SK-N-SH (cell line): ENCODE measurements around the gene MYCBP. TPM values are rescaled to one million over a fixed set of nuclear protein-coding genes. Genes with fewer than 3 reads are reported as not detected.

Source experiments
- CTCF ChIA-PET: fragments of 300-600, 350-600 bp; formaldehyde crosslinking; extraction: SDS; loops from one replicate; lab custom pipeline; 2021; lab: Yijun Ruan, JAX
- POLR2A ChIA-PET: fragments of 350-600 bp; sonication (Branson Sonifier 250); formaldehyde crosslinking; extraction: SDS; loops from one replicate; lab custom pipeline; 2020; ENCODE audit warnings: antibody characterized with exemption, inconsistent platforms; lab: Yijun Ruan, JAX
- DNase-seq: peaks from one replicate; pipeline ENCODE4 v3.0.0; 2012
- H2AFZ ChIP-seq: fragments of 200-600 bp; sonication (generic); 2 replicates; pipeline ENCODE4 v1.8.1; 2016; ENCODE audit warnings: antibody characterized with exemption, mild to moderate bottlenecking, low read depth
- H3F3A ChIP-seq: fragments of 200-600 bp; sonication (generic); replicated peaks from 2 replicates; pipeline ENCODE3; 2016; ENCODE audit warnings: antibody characterized with exemption, mild to moderate bottlenecking; ENCODE audit not compliant: insufficient read depth
- H3K27ac ChIP-seq, 2 experiments: fragments of 200-500 bp in 1 of 2; fragments of 200-600 bp in 1 of 2; sonication (Bioruptor generic) in 1 of 2; sonication (generic), shearing (Covaris generic) in 1 of 2; 2 replicates each; pipeline versions ENCODE4 v1.5.1 to v1.6.1; 2014 to 2016; ENCODE audit warnings: low read depth in 2 of 2, inconsistent platforms in 1 of 2, low read length in 1 of 2, mild to moderate bottlenecking in 1 of 2, mixed read lengths in 1 of 2
- H3K27me3 ChIP-seq: fragments of 200-600 bp; sonication (generic), shearing (Covaris generic); 2 replicates; pipeline ENCODE4 v1.6.1; 2016; ENCODE audit warnings: mixed run types; ENCODE audit not compliant: insufficient read depth
- H3K36me3 ChIP-seq, 2 experiments: fragments of 200-500 bp in 1 of 2; fragments of 200-600 bp in 1 of 2; sonication (Bioruptor generic) in 1 of 2; sonication (generic) in 1 of 2; replicated peaks in 1 of 2; 2 replicates each; pipeline versions ENCODE3 to v1.5.1; 2014 to 2016; ENCODE audit warnings: low read length in 1 of 2, mild to moderate bottlenecking in 1 of 2; ENCODE audit not compliant: insufficient read depth in 2 of 2, control insufficient read depth in 1 of 2
- H3K4me1 ChIP-seq, 2 experiments: fragments of 200-500 bp in 1 of 2; fragments of 200-600 bp in 1 of 2; sonication (Bioruptor generic) in 1 of 2; sonication (generic), shearing (Covaris generic) in 1 of 2; 2 replicates each; pipeline versions ENCODE4 v1.5.1 to v1.6.1; 2014 to 2016; ENCODE audit warnings: low read depth in 1 of 2, low read length in 1 of 2, mixed run types in 1 of 2; ENCODE audit not compliant: insufficient read depth in 2 of 2, control insufficient read depth in 1 of 2
- H3K4me2 ChIP-seq: fragments of 200-600 bp; sonication (generic), shearing (Covaris generic); 2 replicates; pipeline ENCODE4 v1.6.1; 2017; ENCODE audit warnings: mixed run types
- H3K4me3 ChIP-seq, 2 experiments: fragments of 200-500 bp in 1 of 2; fragments of 200-600 bp in 1 of 2; sonication (Bioruptor generic) in 1 of 2; sonication (generic), shearing (Covaris generic) in 1 of 2; 2 replicates each; pipeline versions ENCODE4 v1.5.1 to v1.8.1; 2014 to 2016; ENCODE audit warnings: low read depth in 2 of 2, inconsistent platforms in 1 of 2, low read length in 1 of 2, mild to moderate bottlenecking in 1 of 2, mixed read lengths in 1 of 2, moderate library complexity in 1 of 2
- H3K79me2 ChIP-seq: fragments of 200-600 bp; sonication (generic); 2 replicates; pipeline ENCODE4 v1.8.1; 2017; ENCODE audit warnings: mild to moderate bottlenecking; ENCODE audit not compliant: insufficient read depth
- H3K9ac ChIP-seq: fragments of 200-600 bp; sonication (generic); 2 replicates; pipeline ENCODE4 v1.6.1; 2017; ENCODE audit warnings: mixed run types
- H3K9me2 ChIP-seq: fragments of 200-600 bp; sonication (generic); 2 replicates; pipeline ENCODE4 v1.6.1; 2017; ENCODE audit warnings: mixed run types
- H3K9me3 ChIP-seq: fragments of 200-600 bp; sonication (generic); 2 replicates; pipeline ENCODE4 v1.6.1; 2017; ENCODE audit warnings: mixed run types, mild to moderate bottlenecking, moderate library complexity
- H4K20me1 ChIP-seq: fragments of 200-600 bp; sonication (generic); 2 replicates; pipeline ENCODE4 v1.6.1; 2017; ENCODE audit warnings: mild to moderate bottlenecking, mixed run types; ENCODE audit not compliant: insufficient read depth
- CHD2 ChIP-seq: fragments of 150-350 bp; IDR thresholded peaks from 2 replicates; pipeline ENCODE4 v1.6.1; 2018; ENCODE audit warnings: low read length; ENCODE audit not compliant: partially characterized antibody
- EP300 ChIP-seq, 2 experiments: IDR thresholded peaks; 2 replicates each; pipeline versions ENCODE4 v1.4.0 to v1.6.1; 2012; ENCODE audit warnings: borderline replicate concordance in 1 of 2, low read depth in 1 of 2, low read length in 1 of 2
- FOXJ3 ChIP-seq: sonication (generic); formaldehyde crosslinking; IDR thresholded peaks from 2 replicates; pipeline ENCODE4 v1.5.1; 2020; ENCODE audit warnings: mild to moderate bottlenecking, missing genetic modification reagents
- GABPA ChIP-seq: IDR thresholded peaks from 2 replicates; pipeline ENCODE4 v1.4.0; 2012; ENCODE audit warnings: low read depth, mild to moderate bottlenecking
- GATA2 ChIP-seq: sonication (generic); formaldehyde crosslinking; IDR thresholded peaks from 2 replicates; pipeline ENCODE4 v1.5.0; 2020; ENCODE audit warnings: mild to moderate bottlenecking, missing genetic modification reagents
- JUND ChIP-seq: IDR thresholded peaks from 2 replicates; pipeline ENCODE4 v1.4.0; 2012
- MEF2A ChIP-seq: IDR thresholded peaks from 2 replicates; pipeline ENCODE4 v1.4.0; 2012; ENCODE audit warnings: low read depth, borderline replicate concordance
- MXI1 ChIP-seq: IDR thresholded peaks from 2 replicates; pipeline ENCODE4 v1.6.1; 2012; ENCODE audit warnings: mild to moderate bottlenecking, low read depth, low read length, improper control_type of control experiment
- RAD21 ChIP-seq: IDR thresholded peaks from 2 replicates; pipeline ENCODE4 v1.6.1; 2012; ENCODE audit warnings: mild to moderate bottlenecking, low read length
- RCOR1 ChIP-seq: fragments of 150-350 bp; IDR thresholded peaks from 2 replicates; pipeline ENCODE4 v1.6.1; 2017; ENCODE audit warnings: antibody characterized with exemption, low read length
- RXRA ChIP-seq: IDR thresholded peaks from 2 replicates; pipeline ENCODE4 v1.4.0; 2012; ENCODE audit warnings: low read depth, mild to moderate bottlenecking, borderline replicate concordance
- SIN3A ChIP-seq: IDR thresholded peaks from 2 replicates; pipeline ENCODE4 v1.6.1; 2012; ENCODE audit warnings: low read depth, mild to moderate bottlenecking, low read length, moderate library complexity, borderline replicate concordance
- TAF1 ChIP-seq: IDR thresholded peaks from 2 replicates; pipeline ENCODE4 v1.6.1; 2012; ENCODE audit warnings: low read depth, mild to moderate bottlenecking, low read length, moderate library complexity, borderline replicate concordance
- WGBS: methylation state at CpG from one replicate; pipeline ENCODE4 v1.1.6; 2017; ENCODE audit warnings: low lambda C conversion rate; 5-methylcytosine and 5-hydroxymethylcytosine counted together
- polyA plus RNA-seq, 3 experiments: library from polyadenylated mRNA; depleted of rRNA; stranded (reverse); fragments of >200 nt; gene quantifications; 2 replicates each; pipeline ENCODE4 v1.2.3, GENCODE V29; 2012
- TF ChIP-seq, protein P1 (sequence below): IDR thresholded peaks from 2 replicates; pipeline ENCODE4 v1.6.1; 2012; ENCODE audit warnings: mild to moderate bottlenecking, low read depth, low read length, moderate library complexity
- TF ChIP-seq, protein P2 (sequence below): IDR thresholded peaks from 2 replicates; pipeline ENCODE4 v1.4.0; 2012; ENCODE audit warnings: low read depth, borderline replicate concordance
- TF ChIP-seq, protein P3 (sequence below): fragments of 150-350 bp; IDR thresholded peaks from 2 replicates; pipeline ENCODE4 v1.6.1; 2016; ENCODE audit warnings: mild to moderate bottlenecking, low read depth, low read length
- TF ChIP-seq, protein P4 (sequence below): fragments of 200-600 bp; sonication (generic); IDR thresholded peaks from 2 replicates; pipeline ENCODE4 v1.6.1; 2017; ENCODE audit warnings: antibody characterized with exemption, mild to moderate bottlenecking, moderate library complexity

The MYCBP gene
- polyA plus RNA-seq, 1 of the 3 experiments (the other 2 are of a cell fraction): 16.0 TPM

DNA sequence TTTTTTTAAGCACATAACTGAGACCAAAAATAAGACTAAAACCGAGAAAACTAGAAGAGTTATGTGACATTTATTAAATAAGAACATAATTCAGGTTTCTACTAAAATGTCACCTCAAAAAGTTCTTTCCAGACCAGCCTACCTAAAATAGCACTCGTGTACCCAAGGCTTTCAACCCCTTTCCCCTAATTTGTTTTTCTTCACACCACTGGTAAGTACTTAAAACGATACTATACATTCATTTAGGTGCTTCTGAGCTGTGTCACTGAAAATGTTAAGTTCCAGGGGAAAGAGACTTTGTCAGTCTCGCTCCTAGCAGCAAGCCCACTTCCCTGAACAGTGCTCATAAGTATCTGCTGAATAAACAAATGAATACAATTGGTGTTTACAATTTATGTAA, 20.4 kb downstream of the MYCBP start:
- Histone ChIP-seq H3K4me2 (no peak overlapping the region), H3K9me2 (no peaks in the 10 kb centered on the region), H4K20me1 (no peaks in the 10 kb centered on the region; the same call in 1 of the 2 replicates), H3K27ac (no peak overlapping the region), H3K4me3 (no peak overlapping the region), H3K9ac (no peak overlapping the region), H2AFZ (no peak overlapping the region), H3K27me3 (no peaks in the 10 kb centered on the region), H3K36me3 (peaks cover 51 to 67% of the 10 kb centered on the region in 2 experiments), H3F3A (peaks cover 3% of the 10 kb centered on the region), H3K4me1 (peaks cover 0 to under 1% of the 10 kb centered on the region in 2 experiments; a peak in 1 of 4 replicates), H3K79me2 (peaks cover 34% of the 10 kb centered on the region), H3K9me3 (no peaks in the 10 kb centered on the region)
- ChIA-PET POLR2A (no interaction called here), CTCF (interaction anchor here (1.7 kb wide), 1 partner anchor 18 kb away, joined by 6 read pairs; no protein-coding TSS in a partner anchor)
- WGBS: 94% methylated on average over 4 of the region's 4 CpGs
- no peak for TF ChIP-seq CHD2
- no peak for TF ChIP-seq TAF1
- TF ChIP-seq, protein P1, sequence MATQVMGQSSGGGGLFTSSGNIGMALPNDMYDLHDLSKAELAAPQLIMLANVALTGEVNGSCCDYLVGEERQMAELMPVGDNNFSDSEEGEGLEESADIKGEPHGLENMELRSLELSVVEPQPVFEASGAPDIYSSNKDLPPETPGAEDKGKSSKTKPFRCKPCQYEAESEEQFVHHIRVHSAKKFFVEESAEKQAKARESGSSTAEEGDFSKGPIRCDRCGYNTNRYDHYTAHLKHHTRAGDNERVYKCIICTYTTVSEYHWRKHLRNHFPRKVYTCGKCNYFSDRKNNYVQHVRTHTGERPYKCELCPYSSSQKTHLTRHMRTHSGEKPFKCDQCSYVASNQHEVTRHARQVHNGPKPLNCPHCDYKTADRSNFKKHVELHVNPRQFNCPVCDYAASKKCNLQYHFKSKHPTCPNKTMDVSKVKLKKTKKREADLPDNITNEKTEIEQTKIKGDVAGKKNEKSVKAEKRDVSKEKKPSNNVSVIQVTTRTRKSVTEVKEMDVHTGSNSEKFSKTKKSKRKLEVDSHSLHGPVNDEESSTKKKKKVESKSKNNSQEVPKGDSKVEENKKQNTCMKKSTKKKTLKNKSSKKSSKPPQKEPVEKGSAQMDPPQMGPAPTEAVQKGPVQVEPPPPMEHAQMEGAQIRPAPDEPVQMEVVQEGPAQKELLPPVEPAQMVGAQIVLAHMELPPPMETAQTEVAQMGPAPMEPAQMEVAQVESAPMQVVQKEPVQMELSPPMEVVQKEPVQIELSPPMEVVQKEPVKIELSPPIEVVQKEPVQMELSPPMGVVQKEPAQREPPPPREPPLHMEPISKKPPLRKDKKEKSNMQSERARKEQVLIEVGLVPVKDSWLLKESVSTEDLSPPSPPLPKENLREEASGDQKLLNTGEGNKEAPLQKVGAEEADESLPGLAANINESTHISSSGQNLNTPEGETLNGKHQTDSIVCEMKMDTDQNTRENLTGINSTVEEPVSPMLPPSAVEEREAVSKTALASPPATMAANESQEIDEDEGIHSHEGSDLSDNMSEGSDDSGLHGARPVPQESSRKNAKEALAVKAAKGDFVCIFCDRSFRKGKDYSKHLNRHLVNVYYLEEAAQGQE: no peak
- no peak for TF ChIP-seq EP300 (IDR thresholded peaks at IDR 0.05; ENCODE audit: borderline replicate concordance in 1 of 2, low read depth in 1 of 2, low read length in 1 of 2)
- TF ChIP-seq RAD21: no peak
- TF ChIP-seq RXRA: no peak
- TF ChIP-seq, protein P2, sequence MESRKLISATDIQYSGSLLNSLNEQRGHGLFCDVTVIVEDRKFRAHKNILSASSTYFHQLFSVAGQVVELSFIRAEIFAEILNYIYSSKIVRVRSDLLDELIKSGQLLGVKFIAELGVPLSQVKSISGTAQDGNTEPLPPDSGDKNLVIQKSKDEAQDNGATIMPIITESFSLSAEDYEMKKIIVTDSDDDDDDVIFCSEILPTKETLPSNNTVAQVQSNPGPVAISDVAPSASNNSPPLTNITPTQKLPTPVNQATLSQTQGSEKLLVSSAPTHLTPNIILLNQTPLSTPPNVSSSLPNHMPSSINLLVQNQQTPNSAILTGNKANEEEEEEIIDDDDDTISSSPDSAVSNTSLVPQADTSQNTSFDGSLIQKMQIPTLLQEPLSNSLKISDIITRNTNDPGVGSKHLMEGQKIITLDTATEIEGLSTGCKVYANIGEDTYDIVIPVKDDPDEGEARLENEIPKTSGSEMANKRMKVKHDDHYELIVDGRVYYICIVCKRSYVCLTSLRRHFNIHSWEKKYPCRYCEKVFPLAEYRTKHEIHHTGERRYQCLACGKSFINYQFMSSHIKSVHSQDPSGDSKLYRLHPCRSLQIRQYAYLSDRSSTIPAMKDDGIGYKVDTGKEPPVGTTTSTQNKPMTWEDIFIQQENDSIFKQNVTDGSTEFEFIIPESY: no peak
- no peak for TF ChIP-seq RCOR1
- no peak for TF ChIP-seq SIN3A
- TF ChIP-seq GABPA: no peak
- TF ChIP-seq MXI1: no peak
- no peak for DNase-seq

DNA sequence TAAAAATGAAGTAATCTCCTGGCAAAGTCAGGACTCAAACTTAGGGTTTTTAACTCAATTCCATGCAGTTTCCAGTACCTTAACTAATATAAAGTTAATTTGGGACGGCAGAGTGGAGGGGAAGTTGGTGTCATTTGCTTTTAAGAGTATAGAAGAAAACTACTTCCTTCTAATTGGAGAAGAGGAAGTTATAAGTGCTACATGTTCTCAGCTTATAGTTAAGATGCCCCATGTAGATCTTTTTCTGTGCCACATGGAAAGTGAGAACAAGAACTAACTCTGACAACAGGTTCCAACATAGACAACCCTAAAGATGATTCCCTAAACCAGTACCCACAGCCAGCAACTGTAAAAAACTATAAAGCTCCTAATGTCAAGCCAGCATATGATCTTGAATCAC, 25.1 kb downstream of the MYCBP start:
- Histone ChIP-seq H3K27ac (no peak overlapping the region), H3K4me1 (no peaks in the 10 kb centered on the region), H3K79me2 (peaks cover 5% of the 10 kb centered on the region; the same call in 1 of the 2 replicates), H3F3A (peaks cover 9% of the 10 kb centered on the region), H3K9me2 (no peaks in the 10 kb centered on the region), H3K9ac (no peak overlapping the region), H3K4me2 (no peak overlapping the region), H3K36me3 (peaks cover 29 to 65% of the 10 kb centered on the region in 2 experiments), H3K4me3 (no peak overlapping the region), H2AFZ (no peak overlapping the region), H4K20me1 (no peaks in the 10 kb centered on the region), H3K27me3 (no peaks in the 10 kb centered on the region), H3K9me3 (no peaks in the 10 kb centered on the region)
- CTCF ChIA-PET: interaction anchor here (1.5 kb wide), 1 partner anchor 13 kb away, joined by 6 read pairs; no protein-coding TSS in a partner anchor
- POLR2A ChIA-PET: no interaction called here
- no peak for DNase-seq
- 96% methylated on average over 1 of the region's 1 CpG for WGBS
- TF ChIP-seq, protein P3, sequence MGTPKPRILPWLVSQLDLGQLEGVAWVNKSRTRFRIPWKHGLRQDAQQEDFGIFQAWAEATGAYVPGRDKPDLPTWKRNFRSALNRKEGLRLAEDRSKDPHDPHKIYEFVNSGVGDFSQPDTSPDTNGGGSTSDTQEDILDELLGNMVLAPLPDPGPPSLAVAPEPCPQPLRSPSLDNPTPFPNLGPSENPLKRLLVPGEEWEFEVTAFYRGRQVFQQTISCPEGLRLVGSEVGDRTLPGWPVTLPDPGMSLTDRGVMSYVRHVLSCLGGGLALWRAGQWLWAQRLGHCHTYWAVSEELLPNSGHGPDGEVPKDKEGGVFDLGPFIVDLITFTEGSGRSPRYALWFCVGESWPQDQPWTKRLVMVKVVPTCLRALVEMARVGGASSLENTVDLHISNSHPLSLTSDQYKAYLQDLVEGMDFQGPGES: no peak
- no peak for TF ChIP-seq GATA2 (CRISPR knock-in tag)
- no peak for TF ChIP-seq SIN3A
- no peak for TF ChIP-seq MEF2A
- TF ChIP-seq RCOR1: no peak
- no peak for TF ChIP-seq GABPA
- TF ChIP-seq, protein P4, sequence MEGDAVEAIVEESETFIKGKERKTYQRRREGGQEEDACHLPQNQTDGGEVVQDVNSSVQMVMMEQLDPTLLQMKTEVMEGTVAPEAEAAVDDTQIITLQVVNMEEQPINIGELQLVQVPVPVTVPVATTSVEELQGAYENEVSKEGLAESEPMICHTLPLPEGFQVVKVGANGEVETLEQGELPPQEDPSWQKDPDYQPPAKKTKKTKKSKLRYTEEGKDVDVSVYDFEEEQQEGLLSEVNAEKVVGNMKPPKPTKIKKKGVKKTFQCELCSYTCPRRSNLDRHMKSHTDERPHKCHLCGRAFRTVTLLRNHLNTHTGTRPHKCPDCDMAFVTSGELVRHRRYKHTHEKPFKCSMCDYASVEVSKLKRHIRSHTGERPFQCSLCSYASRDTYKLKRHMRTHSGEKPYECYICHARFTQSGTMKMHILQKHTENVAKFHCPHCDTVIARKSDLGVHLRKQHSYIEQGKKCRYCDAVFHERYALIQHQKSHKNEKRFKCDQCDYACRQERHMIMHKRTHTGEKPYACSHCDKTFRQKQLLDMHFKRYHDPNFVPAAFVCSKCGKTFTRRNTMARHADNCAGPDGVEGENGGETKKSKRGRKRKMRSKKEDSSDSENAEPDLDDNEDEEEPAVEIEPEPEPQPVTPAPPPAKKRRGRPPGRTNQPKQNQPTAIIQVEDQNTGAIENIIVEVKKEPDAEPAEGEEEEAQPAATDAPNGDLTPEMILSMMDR: no peak
- TF ChIP-seq JUND: no peak
- no peak for TF ChIP-seq FOXJ3 (CRISPR knock-in tag)
